Mesothelial cell of epicardium (in vitro differentiated cells): ENCODE measurements around the gene ADORA2A. TPM values are rescaled to one million over a fixed set of nuclear protein-coding genes. Genes with fewer than 3 reads are reported as not detected.

ENCODE experiments used
- DNase-seq, 2 experiments: peaks; one replicate each; pipeline ENCODE4 v3.0.0; 2021; ENCODE audit warnings: low spot score in 2 of 2; ENCODE audit not compliant: unreplicated experiment in 2 of 2
- H3K27ac Mint-ChIP-seq: 2 replicates; pipeline ENCODE4 v1.8.0; 2021; ENCODE audit warnings: mixed read lengths
- H3K27me3 Mint-ChIP-seq: 2 replicates; pipeline ENCODE4 v1.8.0; 2021; ENCODE audit warnings: low read depth, mixed read lengths
- H3K36me3 Mint-ChIP-seq: 2 replicates; pipeline ENCODE4 v1.8.0; 2021; ENCODE audit warnings: mixed read lengths
- H3K4me1 Mint-ChIP-seq: 2 replicates; pipeline ENCODE4 v1.8.0; 2021; ENCODE audit warnings: mixed read lengths
- H3K4me3 Mint-ChIP-seq: 2 replicates; pipeline ENCODE4 v1.8.0; 2021; ENCODE audit warnings: mild to moderate bottlenecking, moderate library complexity, mixed read lengths
- H3K9me3 Mint-ChIP-seq: 2 replicates; pipeline ENCODE4 v1.8.0; 2021; ENCODE audit warnings: mixed read lengths
- total RNA-seq: library from RNA; stranded (reverse); gene quantifications from 3 replicates; pipeline ENCODE4 v1.2.1, GENCODE V29; 2021
- TF ChIP-seq, protein P1 (sequence below): fragments of 200-600 bp; sonication (generic); IDR thresholded peaks from one replicate; pipeline ENCODE4 v1.5.0; 2021; ENCODE audit warnings: antibody characterized with exemption; ENCODE audit not compliant: unreplicated experiment

ADORA2A gene
- total RNA-seq, 1 donor from 2014 or later: 10.8 TPM

DNA sequence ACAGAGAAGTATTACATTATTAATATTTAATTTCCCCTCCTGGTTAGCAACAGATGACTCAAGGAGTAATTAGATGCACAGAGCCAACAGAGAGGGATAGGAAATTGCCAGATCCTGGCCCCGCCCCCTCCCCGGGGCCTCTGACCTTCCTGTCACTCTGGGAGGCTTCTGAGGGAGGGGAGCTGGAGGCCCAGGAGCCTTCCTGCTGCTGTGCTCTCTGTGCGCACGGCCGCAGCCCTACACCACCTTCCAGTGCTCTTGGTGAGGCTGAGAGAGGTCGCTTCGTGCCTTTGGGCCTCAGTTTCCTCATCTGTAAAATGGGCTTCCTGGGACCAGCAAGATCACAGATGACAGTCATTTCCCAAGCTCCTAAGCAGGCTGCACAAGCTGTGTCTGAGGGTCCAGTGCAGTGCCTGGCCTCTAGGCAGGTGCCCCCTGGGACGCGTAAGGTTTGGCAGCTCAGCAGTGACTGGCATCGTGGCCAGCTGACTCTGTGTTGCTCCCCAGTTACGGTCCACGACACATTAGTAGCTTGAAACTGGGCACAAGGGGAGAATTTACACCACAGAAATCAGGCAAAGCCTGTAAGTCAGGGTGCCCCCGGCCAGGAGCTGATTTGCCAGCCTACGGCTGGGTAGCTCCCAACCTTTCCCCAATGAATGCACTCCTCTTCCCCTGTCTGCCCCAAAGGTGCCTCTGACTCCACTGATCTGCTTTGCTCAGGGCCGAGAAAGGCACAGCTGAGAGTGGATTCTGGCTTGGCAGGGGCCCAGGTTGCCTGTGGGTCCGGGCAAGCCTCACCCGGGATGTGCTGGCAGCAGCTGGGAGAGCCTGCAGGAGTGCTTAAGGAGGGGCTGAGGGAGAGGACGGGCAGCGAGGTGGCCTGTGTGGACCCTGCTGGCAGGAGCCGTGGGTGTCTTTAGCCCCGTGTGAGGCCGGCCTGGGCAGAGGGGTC lies 2.3 kb downstream of the ADORA2A start:
- H3K27me3 Mint-ChIP-seq: peaks cover 21% of the 10 kb centered on the region
- TF ChIP-seq, protein P1, sequence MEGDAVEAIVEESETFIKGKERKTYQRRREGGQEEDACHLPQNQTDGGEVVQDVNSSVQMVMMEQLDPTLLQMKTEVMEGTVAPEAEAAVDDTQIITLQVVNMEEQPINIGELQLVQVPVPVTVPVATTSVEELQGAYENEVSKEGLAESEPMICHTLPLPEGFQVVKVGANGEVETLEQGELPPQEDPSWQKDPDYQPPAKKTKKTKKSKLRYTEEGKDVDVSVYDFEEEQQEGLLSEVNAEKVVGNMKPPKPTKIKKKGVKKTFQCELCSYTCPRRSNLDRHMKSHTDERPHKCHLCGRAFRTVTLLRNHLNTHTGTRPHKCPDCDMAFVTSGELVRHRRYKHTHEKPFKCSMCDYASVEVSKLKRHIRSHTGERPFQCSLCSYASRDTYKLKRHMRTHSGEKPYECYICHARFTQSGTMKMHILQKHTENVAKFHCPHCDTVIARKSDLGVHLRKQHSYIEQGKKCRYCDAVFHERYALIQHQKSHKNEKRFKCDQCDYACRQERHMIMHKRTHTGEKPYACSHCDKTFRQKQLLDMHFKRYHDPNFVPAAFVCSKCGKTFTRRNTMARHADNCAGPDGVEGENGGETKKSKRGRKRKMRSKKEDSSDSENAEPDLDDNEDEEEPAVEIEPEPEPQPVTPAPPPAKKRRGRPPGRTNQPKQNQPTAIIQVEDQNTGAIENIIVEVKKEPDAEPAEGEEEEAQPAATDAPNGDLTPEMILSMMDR: no peak
- no peak overlapping the region for H3K27ac Mint-ChIP-seq
- DNase-seq: no peak
- no peaks in the 10 kb centered on the region for H3K36me3 Mint-ChIP-seq
- H3K9me3 Mint-ChIP-seq: no peaks in the 10 kb centered on the region
- peaks cover 28% of the 10 kb centered on the region for H3K4me1 Mint-ChIP-seq
- H3K4me3 Mint-ChIP-seq: no peak overlapping the region

DNA sequence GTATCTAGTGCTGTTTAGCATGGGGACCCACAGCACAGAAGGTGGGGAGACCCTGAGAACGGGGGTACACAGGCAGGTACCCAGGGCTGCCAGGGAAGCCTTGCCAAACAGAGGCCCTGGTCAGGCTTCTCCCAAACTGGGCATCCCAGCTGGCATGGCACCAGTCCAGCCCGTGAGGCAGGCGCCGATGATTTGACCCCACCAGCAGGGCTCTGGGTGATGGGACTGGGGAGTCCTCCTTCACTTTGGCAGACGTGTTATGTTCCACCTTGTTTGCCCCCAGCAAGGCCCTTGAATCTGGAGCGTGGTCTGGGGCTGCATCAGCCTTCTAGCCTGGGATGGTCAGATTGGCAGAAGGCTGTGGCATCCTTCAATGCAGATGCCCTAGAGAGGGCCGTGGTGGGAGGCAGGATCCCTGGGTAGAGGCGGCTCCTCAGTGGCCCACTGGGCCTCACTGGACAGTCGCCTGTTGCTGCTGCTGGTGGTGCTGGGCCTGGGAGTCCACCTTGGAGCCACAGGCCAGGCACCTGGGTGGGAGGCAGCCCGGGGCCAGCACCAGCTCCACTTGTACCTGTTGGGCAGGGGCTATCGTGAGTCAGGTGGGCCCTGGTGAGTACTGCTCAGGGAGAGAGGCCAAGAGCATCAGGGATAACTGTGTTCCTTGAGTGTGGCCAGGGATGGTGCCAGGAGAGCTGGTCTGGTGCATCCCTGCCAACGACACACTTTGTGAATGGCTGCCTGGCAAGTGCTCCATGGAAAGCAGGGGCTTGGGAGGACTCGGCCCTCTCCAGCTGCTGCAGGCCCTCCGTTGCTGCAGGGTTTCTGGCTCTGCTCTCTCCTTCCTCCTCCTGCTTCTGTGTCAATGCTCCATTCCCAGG lies 3.3 kb downstream of the ADORA2A start:
- H3K27ac Mint-ChIP-seq: peak overlapping the region; percentile 21
- TF ChIP-seq, protein P1: no peak
- H3K27me3 Mint-ChIP-seq: peaks cover 13% of the 10 kb centered on the region
- no peaks in the 10 kb centered on the region for H3K36me3 Mint-ChIP-seq
- no peak for DNase-seq
- H3K4me1 Mint-ChIP-seq: peaks cover 28% of the 10 kb centered on the region
- no peak overlapping the region for H3K4me3 Mint-ChIP-seq
- no peaks in the 10 kb centered on the region for H3K9me3 Mint-ChIP-seq

DNA sequence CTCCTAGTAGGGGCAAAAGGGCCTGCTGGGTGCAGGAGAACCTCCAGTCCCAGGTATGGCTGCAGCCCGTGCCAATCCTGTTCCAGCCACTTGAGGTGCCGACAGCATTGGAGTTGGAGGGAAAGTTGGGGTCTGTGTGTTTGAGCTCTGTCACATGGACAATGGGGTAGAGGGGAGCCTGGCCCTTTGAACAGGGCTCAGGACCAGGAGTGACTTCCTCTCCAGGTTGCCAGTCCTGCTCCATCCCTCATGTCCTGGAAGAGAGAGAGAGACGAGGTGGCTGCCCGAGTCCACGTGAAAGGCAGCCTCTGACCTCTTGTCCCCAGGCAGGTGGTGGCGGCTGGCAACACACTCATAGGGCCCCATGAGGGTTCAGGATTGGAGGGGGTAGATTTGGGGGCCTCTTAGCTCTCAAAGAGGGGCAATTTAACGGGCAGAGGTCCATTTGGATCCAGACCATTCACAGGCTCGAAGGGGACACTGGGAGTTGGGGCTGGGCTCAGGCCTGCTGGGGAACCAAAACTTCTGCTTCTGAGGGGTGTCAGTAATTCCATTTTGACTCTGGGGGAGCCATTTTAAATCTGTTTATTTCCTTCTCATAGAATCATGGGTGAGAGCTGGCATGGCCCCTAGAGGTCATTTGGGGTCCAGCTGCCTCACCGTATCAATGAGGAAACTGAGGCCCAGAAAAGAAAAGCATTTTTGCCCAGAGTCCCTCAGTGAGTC lies 4.1 kb downstream of the ADORA2A start:
- no peaks in the 10 kb centered on the region for H3K36me3 Mint-ChIP-seq
- H3K27ac Mint-ChIP-seq: peak overlapping the region; percentile 21

DNA sequence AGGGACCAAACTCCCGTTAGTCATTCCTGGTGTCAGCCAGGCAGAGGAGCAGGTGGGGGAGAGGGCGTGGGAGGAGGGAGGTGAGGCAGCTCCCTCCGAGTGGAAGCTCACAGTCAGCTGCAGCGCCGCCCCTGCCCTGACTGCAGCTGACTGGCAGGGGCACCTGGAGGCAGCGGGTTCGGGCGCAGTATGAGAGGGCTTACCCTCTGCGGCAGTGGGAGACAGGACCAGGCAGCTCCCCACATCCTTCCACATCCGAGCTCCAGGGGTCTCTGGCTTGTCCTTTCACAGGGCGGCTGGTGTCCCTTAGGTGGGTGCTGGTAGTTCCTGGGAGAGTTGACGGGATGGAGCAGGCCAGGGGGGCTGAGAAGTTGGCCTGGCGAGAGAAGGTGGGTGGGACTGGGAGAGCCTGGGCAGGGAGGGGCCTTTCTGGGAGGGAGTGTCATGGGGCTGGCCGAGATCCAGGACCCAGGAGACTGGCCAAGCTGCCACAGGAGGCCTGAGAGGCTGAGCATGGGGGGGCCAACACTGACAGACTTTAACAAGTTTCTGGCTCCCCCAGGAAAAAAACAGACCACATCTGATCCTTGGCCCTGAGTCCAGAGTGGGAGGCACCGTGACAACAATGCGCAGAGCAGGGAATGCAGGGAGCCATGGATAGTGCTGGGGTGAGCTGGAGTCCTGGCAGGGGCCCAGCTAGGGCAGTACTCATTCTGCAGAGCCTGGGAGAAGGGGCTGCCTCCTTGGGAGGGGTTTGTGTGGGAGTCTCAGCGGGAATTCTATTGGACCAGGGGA lies 4.9 kb downstream of the ADORA2A start:
- Mint-ChIP-seq H3K36me3 (no peaks in the 10 kb centered on the region), H3K27ac (peak overlapping the region; percentile 69), H3K4me3 (no peak overlapping the region), H3K9me3 (no peaks in the 10 kb centered on the region), H3K4me1 (peaks cover 30% of the 10 kb centered on the region), H3K27me3 (no peaks in the 10 kb centered on the region)
- peak in 1 of 2 experiments; percentile 53 for DNase-seq
- TF ChIP-seq, protein P1: no peak

More for the DNA sequence above, 4.1 kb downstream of the ADORA2A start:
- Mint-ChIP-seq H3K4me3 (no peak overlapping the region), H3K4me1 (peaks cover 30% of the 10 kb centered on the region), H3K9me3 (no peaks in the 10 kb centered on the region), H3K27me3 (peaks cover 5% of the 10 kb centered on the region)
- TF ChIP-seq, protein P1: no peak
- DNase-seq: no peak
